DMS79 (cell line): Measurements from ENCODE around the gene KIF26B.
"Not testable (repeated sequence)": the region's sequence is repeated elsewhere in the genome, so short reads cannot be mapped to it uniquely, and the experiment has no call there.

Experiments
- DNase-seq: peaks from one replicate; lab custom pipeline; 2025; lab: John Stamatoyannopoulos, UW

The KIF26B gene

DNA sequence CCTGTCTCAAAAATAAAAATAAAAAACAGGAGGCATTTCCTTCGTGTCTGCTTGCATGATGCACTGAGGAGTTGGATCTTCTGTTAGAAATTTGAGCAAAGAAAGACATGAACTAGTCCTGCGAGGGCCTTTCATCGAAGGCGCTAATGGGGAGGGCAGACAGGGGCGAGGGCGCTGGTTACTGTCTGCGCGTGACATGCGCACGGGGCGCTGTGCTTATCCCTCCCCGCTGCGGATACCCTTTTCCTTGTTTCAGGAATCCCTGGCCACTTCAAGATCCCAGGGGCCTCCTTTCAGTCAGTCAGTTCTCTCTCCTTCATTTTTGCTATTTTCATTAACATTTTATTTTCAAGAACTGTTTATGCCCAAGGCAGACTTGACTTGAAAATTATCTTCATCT is 545.8 kb downstream of the KIF26B start:
- DNase-seq, result no peak

DNA sequence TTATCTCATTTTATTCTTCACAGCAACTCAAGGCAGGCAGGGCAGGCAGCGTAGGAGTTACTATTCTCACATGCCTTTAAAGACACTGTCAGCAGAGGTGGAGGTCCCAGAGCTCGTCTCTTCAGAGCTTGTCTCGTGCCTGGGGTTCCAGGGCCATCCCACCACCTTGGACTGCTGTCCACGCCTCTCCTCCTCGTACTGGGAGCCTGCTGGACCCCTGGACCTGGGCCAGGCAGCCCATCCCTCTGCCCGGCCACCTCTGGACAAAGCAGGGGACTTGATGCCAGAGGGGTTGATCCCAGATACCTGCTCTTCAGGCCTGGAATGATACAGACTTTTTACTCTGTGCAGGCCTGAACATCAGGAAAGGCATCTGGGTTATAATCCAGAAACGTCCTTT is 546.8 kb downstream of the KIF26B start:
- no peak for DNase-seq

DNA sequence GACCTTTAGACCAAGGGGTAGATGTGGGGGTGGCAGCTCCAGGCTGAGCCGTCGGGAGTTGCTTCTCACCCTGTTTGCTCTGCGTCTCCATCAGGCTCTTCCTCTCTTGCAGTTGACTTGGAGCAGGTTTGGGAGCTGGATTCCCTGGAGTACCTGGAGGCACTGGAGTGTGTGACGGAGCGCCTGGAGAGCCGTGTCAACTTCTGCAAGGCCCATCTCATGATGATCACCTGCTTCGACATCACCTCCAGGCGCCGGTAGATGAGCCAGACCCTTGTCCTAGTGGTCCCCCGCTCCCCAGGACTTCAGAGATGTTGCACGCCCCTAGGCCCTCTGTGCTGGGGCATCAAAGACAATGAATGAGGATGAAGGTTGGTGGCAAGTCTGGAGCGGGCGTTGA is 547.6 kb downstream of the KIF26B start:
- no peak for DNase-seq

DNA sequence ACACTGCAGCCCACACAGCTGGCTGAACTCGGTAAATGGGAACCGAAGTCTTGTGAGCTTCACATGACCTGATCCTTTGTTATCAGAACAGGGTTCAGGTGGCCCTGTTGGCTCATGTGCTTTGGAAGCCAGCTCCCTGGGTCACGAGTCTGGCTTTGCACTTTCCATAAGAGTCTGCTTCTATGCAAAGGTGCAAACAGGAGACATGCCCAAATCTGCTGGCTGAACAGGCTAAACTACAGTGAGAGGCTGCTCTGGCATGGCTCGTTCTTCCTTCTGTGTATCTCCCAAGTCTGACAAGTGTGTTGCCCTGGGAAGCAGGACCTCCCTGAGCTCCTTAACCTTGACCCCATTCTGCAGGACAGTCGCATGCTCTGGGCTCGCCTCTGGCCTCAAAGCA is 549.6 kb downstream of the KIF26B start:
- no peak for DNase-seq

DNA sequence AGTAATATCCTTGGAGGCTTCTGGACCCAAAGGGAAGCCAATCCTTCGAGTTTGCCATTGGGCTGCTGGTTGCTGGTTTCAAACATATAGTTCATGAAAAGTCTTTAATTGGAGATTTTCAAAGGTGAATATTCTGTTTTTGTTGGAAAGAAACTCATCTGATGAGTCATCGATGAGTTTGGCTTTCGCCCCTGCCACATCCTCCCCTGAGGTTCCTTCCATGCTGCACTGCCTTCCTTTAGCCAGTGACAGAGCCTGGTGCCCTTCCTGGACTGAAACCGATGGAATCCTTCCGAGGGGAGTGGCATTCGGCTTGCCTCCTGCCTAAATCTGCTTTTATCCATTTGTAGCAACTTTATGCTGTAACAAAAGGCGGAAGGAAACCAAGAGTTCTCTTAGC is 550.0 kb downstream of the KIF26B start:
- no peak for DNase-seq

DNA sequence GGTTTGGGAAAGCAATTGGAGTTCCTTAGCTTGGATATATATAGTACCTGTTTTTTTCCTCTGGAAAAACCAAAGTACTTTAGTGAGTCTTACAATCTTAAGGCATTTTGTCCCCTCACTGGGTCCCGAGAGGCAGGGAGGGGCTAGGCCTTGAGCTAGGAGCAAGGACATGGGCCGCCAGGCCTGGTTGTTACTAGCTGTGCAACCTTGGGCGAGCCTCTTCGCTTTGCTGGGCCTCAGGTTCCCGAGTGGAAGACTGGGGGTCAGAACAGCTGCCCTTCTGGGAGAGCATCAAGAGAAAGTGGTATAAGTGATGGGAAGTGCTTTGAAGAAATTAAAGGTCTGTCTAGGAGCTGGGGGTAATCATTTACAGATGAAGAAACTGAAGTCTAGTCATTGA is 553.2 kb downstream of the KIF26B start:
- DNase-seq, result no peak

DNA sequence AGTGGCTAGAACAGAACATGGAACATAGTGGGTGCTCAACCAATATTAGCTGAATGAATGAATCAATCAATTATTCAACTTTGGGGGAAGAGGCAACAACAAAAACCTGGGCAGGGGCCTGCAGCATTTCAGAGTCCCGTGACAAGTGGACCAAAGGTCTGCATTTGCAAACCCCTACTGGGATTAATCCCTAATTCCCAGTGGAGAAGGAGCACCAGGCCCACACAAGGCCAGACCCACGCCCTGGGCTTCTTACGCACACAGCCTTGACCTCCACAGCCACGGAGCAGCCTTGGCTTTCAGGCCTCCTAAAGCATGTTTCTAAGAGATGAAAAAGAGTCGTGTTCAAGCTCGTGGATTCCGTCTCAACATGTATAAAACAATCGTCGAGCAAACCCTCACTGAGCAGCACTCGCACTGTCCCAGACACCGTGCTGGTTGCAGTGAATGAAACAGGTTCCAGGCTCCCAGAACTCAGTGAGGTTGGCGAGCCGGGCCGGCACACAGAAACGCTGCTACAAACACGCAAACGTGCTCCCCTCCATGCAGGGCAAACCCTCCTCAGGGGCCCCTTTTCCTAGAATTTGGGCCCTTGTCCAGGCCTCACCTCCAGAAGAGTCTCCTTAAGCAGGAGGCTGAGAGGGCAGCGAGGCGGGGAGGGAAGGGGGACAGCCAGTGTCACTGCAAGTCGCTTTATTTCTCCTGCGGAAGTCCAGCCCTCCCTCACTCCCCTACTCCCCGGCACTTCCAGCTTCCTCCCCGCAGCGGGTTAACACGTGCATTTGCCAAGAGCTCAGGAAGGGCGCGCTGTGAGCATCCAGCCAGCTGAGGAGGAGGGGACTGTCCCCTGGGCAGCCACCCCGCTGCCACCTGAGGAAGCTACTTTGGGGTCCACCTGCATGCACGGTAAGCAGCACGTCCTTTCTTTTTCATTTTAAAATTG is 556.4 kb downstream of the KIF26B start:
- DNase-seq, result no peak

DNA sequence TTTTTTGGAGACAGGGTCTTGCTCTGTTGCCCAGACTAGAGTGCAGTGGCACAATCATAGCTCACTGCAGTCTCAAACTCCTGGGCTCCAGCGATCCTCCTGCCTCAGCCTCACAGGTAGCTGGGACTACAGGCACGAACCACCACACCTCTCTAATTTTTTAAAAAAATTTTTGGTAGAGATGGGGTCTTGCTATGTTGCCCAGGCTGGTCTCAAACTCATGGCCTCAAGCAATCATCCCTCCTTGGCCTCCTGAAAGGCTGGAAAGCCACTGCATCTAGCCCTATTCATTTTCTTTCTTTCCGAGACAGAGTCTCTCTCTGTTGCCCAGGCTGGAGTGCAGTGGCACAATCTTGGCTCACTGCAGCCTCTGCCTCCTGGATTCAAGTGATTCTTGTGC is 559.2 kb downstream of the KIF26B start:
- DNase-seq, result not testable (repeated sequence)

DNA sequence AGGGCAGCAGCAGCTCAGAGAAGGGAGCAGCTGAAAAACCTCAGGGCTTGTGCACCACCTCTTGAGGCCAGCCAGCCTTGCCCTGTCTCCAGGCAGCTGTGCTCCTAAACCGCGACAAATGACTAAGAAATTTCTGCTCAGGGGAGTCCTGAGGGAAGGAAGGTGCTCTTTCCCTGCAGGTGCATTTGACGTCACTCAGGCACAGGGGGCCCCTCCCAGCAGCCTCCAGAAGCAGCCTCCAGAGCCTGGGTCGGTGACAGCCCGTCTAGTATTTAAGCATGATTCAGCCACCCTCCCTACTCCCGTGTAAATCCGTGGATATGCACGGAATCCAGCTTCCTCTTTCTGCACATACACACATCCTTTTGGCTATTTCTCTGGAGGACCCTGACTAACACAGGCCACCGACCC is 560.5 kb downstream of the KIF26B start:
- no peak for DNase-seq

DNA sequence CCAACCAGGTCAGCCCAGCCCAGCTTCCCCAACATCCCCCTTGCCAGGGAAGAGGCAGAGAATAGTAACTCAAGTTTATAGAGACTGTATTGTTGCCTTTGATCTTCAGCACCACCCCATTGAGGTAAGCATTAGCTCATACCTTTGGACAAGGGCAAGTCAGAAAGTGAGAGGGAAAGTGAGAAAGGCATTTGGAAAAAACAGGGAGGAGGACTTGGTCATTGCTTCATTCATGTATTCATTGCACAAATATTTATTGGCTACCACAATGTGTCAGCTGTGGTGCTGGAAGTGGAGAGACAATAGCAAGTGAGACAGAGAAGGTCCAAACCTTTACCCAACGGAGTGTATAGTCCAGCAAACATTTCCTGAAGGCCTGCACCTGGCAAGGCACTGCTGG is 561.2 kb downstream of the KIF26B start:
- DNase-seq, result no peak

DNA sequence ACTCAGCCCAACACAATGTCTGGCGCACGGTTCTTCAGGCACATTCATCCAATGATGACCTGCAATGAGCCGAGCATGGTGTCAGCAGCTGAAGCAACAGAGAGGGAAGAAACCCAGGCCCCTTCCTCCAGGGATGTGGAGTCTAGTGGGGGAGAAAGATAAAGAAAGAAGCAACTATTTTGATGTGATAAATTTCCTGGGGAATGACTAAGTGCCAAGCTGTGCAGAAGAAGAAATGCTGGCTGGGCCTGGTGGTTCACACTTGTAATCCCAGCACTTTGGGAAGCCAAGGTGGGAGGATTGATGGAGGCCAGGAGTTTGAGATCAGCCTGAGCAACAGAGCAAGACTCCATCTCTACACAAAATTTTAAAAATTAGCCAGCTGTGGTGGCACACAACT is 561.8 kb downstream of the KIF26B start:
- DNase-seq, result no peak

DNA sequence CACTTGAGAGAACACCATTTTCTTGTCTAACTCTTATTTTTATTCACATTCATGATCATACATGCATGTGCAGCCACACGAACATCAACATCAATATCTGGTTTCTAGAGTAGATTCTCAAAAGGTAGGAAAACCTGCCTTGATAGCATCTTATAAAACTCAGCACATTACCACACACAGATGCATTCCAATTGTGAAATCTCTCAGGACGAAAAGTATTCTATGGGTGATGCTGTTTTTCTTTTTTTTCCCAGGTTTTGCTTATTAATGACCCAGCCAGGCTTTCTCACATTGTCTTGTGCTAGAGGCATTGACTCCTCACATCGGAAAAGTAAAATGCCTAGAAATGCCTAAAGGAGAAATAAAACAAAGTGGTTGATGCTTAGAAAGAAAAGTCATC is 562.8 kb downstream of the KIF26B start:
- DNase-seq, result no peak

DNA sequence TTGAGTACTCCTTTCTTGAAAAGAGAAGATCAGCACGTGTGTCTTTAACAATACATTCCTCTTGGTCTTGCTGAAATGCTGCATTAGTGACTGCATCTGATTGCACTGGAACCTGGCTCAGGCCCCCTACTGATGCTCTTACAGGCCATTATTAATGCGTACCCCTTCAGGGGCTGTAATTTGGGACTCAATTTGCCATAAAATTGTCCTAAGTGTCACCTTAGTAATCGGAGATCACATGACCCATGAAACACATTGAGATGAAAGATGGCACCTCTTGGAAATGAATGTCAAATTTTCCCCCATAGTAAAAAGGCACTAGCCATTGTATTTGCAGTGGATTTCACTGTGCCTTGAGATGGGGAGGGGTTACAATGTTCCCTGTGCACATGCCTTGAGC is 563.3 kb downstream of the KIF26B start:
- DNase-seq, result no peak

DNA sequence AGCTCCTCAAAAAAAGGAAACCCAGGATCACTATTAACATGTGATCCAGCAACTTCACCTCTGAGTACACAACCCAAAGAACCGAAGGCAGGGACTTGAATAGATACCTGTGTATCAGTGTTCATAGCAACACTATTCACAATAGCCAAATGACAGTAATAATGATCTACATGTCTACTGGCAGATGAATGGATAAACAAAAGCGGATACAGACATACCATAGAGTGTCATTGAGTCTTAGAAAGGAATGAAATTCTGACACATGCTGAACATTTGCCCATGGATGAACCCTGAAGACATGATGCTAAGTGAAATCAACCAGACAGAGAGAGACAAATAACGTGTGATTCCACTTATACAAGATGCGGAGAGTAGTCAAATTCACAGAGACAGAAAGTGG is 564.2 kb downstream of the KIF26B start:
- DNase-seq, result no peak

DNA sequence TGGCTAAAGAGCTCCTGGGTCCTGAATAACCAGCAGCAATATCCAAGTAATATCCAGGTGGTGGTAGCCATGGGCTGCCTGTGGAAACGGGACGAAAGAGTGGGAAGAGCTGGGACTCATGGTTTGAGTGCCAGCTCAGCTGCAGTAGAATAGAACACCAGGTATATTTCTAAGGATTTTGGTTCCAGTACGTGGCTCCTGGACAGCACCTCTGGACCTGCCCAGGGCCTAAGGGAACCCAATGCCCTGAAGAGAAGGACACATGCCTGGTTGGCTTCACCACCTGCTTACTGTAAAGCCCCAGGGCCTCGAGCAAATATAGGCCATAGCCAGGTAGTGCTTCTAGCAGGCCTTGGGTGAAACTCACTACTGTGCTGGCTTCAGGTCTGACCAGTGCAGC is 566.7 kb downstream of the KIF26B start:
- DNase-seq, result no peak

DNA sequence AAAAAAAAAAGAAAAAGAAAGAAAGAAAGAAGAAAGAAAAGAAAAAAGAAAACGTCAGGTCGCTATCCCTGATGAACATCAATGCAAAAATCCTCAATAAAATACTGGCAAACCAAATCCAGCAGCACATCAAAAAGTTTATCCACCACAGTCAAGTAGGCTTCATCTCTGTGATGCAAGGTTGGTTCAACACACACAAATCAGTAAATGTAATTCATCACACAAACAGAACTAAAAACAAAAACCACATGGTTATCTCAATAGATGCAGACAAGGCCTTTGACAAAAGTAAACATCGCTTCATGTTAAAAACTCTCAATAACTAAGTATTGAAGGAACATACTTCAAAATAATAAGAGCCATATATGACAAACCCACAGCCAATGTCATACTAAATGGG is 573.2 kb downstream of the KIF26B start:
- DNase-seq, result not testable (repeated sequence)

DNA sequence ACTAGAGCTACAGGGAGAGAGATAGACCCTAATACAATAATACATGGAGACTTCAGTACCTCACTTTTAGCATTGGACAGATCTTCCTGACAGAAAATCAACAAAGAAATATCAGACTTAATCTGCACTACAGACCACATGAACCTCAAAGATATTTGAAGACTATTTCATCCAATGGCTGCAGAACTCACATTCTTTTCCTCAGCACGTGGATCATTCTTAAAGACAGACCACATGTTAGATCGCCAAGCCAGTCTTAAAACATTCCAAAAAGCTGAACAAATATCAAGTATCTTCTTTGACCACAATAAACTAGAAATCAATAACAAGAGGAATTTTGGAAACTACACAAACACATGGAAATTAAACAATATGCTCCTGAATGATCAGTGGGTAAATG is 576.0 kb downstream of the KIF26B start:
- no peak for DNase-seq

DNA sequence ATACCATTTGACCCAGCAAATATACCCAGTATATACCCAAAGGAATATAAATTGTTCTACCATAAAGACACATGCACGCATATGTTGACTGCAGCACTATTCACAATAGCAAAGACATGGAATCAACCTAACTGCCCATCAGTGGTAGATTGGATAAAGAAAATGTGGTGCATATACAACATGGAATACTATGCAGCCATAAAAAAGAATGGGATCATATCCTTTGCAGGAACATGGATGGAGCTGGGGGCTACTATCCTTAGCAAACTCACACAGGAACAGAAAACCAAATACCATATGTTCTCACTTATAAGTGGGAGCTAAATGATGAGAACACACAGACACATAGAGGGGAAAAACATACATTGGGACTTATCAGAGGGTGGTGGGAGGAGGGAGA is 585.6 kb downstream of the KIF26B start:
- DNase-seq, result not testable (repeated sequence)

DNA sequence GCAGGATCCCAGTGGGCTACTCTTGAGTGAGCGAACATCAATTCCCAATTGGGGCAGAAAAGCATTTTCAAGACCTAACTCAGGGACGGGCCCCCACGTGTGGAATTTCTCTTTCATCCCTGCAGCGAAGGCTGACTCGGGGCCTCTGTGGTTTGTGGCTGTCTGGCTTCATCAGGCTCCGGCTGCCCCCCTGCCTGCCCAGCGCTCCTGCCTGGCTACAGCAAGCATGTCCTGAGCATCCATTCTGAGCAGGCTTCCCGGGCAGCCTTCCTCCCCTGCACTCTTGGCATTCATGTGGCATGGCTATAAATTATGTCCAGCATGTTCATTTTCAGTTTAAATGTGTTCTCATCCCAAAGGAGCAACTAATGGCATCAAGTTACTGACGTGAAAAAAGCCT is 588.1 kb downstream of the KIF26B start:
- DNase-seq, result no peak

DNA sequence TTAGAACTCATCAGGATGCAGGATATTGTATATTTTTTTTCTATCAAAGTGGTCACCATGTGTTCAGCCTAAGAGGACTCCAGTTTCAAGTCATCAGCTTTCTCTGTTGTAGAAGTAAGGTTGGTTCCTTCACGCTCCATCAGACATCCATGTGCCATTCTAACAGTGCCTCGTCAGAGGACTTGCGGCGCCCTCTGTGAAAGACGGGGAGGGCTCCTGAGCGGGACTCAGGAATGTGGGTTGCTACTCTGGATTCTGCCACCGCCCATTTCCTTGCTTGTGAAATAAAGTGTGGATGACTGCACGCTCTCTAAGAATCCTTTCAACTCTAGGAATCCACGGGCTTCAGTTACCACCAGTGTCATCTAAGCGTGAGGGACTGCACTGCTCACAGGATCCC is 593.5 kb downstream of the KIF26B start:
- DNase-seq, result no peak

DNA sequence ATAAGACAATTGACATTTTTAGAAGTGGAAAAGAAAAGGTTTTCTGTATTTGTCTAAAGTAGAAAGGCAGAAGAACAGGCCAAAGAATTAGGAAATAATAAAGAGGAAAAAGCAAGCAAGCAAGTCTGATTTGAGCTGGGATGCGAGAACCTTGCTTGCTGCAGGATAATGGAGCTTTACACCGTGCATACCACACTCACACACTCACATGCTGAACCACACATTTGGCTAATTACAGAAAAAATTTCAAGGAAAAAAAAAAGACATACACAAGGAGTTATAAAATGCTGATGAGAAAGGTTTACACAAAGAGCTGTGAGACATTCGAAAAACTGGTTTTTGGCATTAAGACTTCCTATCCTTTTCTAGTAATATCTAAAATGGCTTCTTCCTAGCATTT is 593.9 kb downstream of the KIF26B start:
- no peak for DNase-seq

DNA sequence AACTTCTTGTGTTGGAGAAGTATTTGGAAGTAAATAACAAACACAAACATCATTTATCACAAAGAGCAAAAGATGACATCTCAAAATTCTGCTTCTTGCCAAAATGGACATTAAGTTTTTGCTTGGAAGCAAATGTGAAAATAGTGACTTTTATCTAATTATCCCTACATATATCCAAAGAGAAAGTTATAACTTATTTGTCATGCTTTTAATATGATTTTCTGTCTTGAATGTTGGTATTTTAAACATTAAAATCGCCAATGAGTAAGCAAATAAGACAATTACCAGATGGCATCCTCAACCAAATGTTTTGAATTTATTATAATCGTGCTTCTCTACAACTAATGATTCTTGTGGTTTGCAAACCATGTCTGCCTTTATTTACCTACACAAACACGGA is 594.3 kb downstream of the KIF26B start:
- DNase-seq, result no peak

DNA sequence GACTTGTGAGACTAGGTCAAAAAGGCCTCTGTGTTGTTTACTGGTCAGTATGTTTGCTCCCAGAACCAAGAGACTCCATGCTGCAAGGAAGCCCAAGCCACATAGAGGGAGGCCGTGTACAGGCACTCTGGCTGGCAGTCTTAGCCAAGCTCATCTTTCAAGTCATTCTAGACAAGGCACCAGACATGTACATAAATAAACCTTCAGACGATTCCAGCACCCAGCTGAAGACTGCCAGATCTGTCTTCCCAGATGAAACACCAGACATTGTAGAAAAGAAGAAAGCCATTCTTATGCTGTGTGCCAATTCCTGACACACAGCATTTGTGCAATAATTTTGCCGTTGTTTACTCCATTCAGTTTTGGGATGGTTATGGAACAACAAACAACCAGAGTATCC is 595.5 kb downstream of the KIF26B start:
- DNase-seq, result no peak

DNA sequence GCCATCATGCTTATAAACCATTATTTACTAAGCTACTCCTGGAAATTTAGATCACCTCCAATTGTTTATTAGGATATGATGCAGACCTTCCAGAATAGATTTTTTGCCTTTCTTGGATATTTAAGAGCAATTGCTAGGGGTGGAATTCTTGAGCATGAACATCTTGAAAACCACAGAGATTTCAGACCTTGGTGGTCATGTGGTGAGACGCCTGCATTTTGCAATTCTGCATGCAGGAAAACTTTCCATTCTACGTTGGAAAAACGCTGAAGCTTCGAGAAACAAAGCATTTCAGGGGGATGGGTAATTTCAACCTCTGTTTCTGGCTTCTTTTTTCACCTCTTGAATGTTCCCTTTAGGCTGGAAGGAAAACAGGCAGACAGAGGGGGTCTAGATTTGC is 596.3 kb downstream of the KIF26B start:
- no peak for DNase-seq
